Cerebellar cortex (tissue), 1 donor: ENCODE results near the gene SPEM3.

Experiments used
- DNase-seq: peaks from one replicate; pipeline ENCODE4 v3.0.0-alpha.2; 2015; ENCODE audit warnings: low spot score

SPEM3 gene

GRCh38 chr17:7421186-7421585 lies 7.5 kb upstream of the SPEM3 start:
- no peak for DNase-seq

GRCh38 chr17:7423679-7424078 lies 5.0 kb upstream of the SPEM3 start:
- no peak for DNase-seq

GRCh38 chr17:7425316-7425715 lies 3.3 kb upstream of the SPEM3 start, which contains the start of gene SPEM2:
TSS of gene SPEM2 (plus strand) at chr17:7425616. CDS start at chr17:7425689, 73 bp downstream.
- DNase-seq, result no peak

GRCh38 chr17:7425756-7426155 lies 2.9 kb upstream of the SPEM3 start:
- no peak for DNase-seq

GRCh38 chr17:7426203-7426863 lies 2.3 kb upstream of the SPEM3 start:
- DNase-seq, result no peak

- no peak for DNase-seq
These were observed 1.7 kb upstream of the SPEM3 start for GRCh38 chr17:7426896-7427489.

GRCh38 chr17:7427549-7427948 lies 1.1 kb upstream of the SPEM3 start:
- DNase-seq, result no peak

- no peak for DNase-seq
These were observed 1.1 kb downstream of the SPEM3 start for GRCh38 chr17:7429722-7430121.

GRCh38 chr17:7431231-7431630 lies 2.6 kb downstream of the SPEM3 start:
- no peak for DNase-seq

GRCh38 chr17:7432296-7432695 lies 3.6 kb downstream of the SPEM3 start:
- no peak for DNase-seq

GRCh38 chr17:7435676-7436555 lies 7.3 kb downstream of the SPEM3 start:
- peak; percentile 41 for DNase-seq

GRCh38 chr17:7436556-7437368 lies 8.1 kb downstream of the SPEM3 start:
- DNase-seq, result peak; percentile 50

- no peak for DNase-seq
These were observed 8.8 kb downstream of the SPEM3 start for GRCh38 chr17:7437369-7437863.

GRCh38 chr17:7437950-7438614 lies 9.4 kb downstream of the SPEM3 start:
- DNase-seq, result peak; percentile 52

GRCh38 chr17:7438656-7439460 lies 10.2 kb downstream of the SPEM3 start:
- no peak for DNase-seq

- DNase-seq, result no peak
These were observed 10.9 kb downstream of the SPEM3 start, which contains the start of gene FGF11 for GRCh38 chr17:7439462-7440112. TSS of gene FGF11 (plus strand) at chr17:7439512. CDS start at chr17:7439621, 109 bp downstream.

- peak; percentile 39 for DNase-seq
These were observed 11.6 kb downstream of the SPEM3 start for GRCh38 chr17:7440113-7440833.

GRCh38 chr17:7440834-7441195 lies 12.2 kb downstream of the SPEM3 start:
- DNase-seq, result no peak

- DNase-seq, result no peak
These were observed 12.6 kb downstream of the SPEM3 start for GRCh38 chr17:7441266-7441665.
